ENCODE data around the gene TRAK1. TPM values are rescaled to one million over a fixed set of nuclear protein-coding genes. Genes with fewer than 3 reads are reported as not detected.

The TRAK1 gene
- total and polyA plus RNA-seq, 7 donors = 17.6 to 42.7 (median 31.8) TPM

DNA sequence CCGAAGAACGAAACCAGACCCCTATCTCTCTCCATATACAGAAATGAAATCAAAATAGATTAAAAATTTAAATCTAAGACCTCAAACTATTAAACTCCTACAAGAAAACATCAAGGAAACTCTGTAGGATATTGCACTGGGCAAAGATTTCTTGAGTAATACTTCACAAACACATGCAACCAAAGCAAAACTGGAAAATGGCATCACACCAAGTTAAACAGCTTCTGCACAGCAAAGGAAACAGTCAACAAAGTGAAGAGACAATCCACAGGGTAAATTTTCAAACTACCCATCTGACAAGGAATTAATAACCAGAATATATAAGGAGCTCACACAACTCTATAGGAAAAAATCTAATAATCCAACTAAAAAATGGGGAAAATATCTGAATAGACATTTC lies 145.5 kb downstream of the TRAK1 start:
- no peaks in the 10 kb centered on the region for H3K27me3 ChIP-seq
- H3K9me3 ChIP-seq = peaks cover 5 to 7% (median 6%) of the 10 kb centered on the region in 4 donors
- no peaks in the 10 kb centered on the region for H3K4me1 ChIP-seq
- H3K36me3 ChIP-seq = no peaks in the 10 kb centered on the region
- TF ChIP-seq POLR2AphosphoS5 (IDR thresholded peaks at IDR 0.05) = no peak
- TF ChIP-seq CTCF (IDR thresholded peaks at IDR 0.05) = no peak
- TF ChIP-seq EP300 (IDR thresholded peaks at IDR 0.05) = no peak
- TF ChIP-seq POLR2A (IDR thresholded peaks at IDR 0.05) = no peak
- H3K27ac ChIP-seq = no peak overlapping the region
- 93 to 98% methylated on average over 2 of the region's 2 CpGs for WGBS, 2 donors
- intact Hi-C loops (cut with DNase I) = no loop called here
- no peak for DNase-seq
- no peak overlapping the region for H3K4me3 ChIP-seq

- H3K27ac ChIP-seq = no peak overlapping the region
- TF ChIP-seq POLR2A (IDR thresholded peaks at IDR 0.05) (no peak), POLR2AphosphoS5 (IDR thresholded peaks at IDR 0.05) (no peak)
- no peak overlapping the region for H3K4me3 ChIP-seq
- 30 to 67% methylated on average over 1 of the region's 1 CpG for WGBS, 2 donors
- H3K9me3 ChIP-seq = no peaks in the 10 kb centered on the region
- no peaks in the 10 kb centered on the region for H3K36me3 ChIP-seq
- intact Hi-C loops (cut with DNase I) = loop anchor here (2.0 kb wide), 1 partner anchor 197 kb away; no protein-coding TSS in a partner anchor
- no peaks in the 10 kb centered on the region for H3K4me1 ChIP-seq
- H3K27me3 ChIP-seq = no peaks in the 10 kb centered on the region
- no peak for DNase-seq
These were observed 154.9 kb downstream of the TRAK1 start for GRCh38 chr3:42246091-42246490.

DNA sequence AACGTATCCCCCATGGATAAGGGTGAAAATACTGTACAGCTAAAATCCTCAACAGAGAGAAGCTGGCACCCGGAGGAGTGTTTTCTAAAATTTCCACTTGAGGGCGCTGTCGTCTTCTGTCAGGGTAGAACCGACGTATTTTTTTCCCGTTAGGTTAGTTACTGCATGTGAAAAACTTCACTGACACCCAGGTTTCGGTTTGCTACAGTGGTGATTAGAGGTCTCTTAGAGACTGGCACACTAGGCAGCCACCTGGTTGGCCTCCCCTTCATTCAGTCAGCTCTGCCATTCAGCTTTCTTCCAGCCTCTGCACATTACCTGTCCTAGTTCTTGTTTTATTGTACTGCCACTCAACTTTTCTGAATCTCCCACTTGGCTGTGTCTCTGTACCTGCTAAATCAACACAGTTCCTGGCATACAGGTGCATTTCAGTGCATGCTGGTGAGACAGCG lies 156.4 kb downstream of the TRAK1 start:
- 9 to 12% methylated on average over 9 of the region's 9 CpGs for WGBS, 2 donors
- Histone ChIP-seq H3K9me3 (no peaks in the 10 kb centered on the region), H3K27ac (no peak overlapping the region), H3K4me3 (no peak overlapping the region), H3K36me3 (no peaks in the 10 kb centered on the region), H3K27me3 (no peaks in the 10 kb centered on the region), H3K4me1 (no peaks in the 10 kb centered on the region)
- no peak for TF ChIP-seq POLR2AphosphoS5 (IDR thresholded peaks at IDR 0.05)
- TF ChIP-seq EP300 (IDR thresholded peaks at IDR 0.05) = no peak
- no peak for TF ChIP-seq POLR2A (IDR thresholded peaks at IDR 0.05)
- peak in 3 of 4 experiments; percentile 41 to 58 (median 58) for TF ChIP-seq CTCF (IDR thresholded peaks at IDR 0.05)
- no peak for DNase-seq
- intact Hi-C loops (cut with DNase I) = loop anchor here (2.0 kb wide), 1 partner anchor 195 kb away; no protein-coding TSS in a partner anchor

GRCh38 chr3:42250761-42251160 lies 159.6 kb downstream of the TRAK1 start:
- intact Hi-C loops (cut with DNase I) = no loop called here
- Histone ChIP-seq H3K4me3 (no peak overlapping the region), H3K27ac (no peak overlapping the region), H3K9me3 (no peaks in the 10 kb centered on the region), H3K4me1 (no peaks in the 10 kb centered on the region), H3K27me3 (no peaks in the 10 kb centered on the region), H3K36me3 (no peaks in the 10 kb centered on the region)
- DNase-seq = no peak
- TF ChIP-seq POLR2A (IDR thresholded peaks at IDR 0.05) (no peak), EP300 (IDR thresholded peaks at IDR 0.05) (no peak), POLR2AphosphoS5 (IDR thresholded peaks at IDR 0.05) (no peak), CTCF (IDR thresholded peaks at IDR 0.05) (no peak)
- 95 to 96% methylated on average over 1 of the region's 1 CpG for WGBS, 2 donors

DNA sequence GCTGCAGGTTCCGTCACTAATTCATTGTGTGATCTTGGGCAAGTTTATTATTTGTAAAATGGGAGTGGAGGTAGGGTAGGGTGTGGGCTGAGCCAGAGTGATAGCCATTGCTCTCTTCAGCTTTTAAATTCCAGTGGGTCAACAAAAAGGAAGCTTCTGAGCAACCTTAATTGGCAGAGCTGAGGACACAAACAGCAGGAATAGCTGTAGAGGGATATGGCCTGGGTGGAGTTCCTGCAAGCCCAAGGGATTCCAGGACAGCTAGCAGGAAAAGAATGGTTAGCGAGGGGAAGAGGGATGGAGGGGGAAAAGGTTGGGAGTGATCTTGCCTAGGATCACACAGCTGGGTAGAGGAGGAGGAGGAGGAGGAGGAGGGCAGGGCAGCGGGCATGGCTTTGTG lies 163.4 kb downstream of the TRAK1 start:
- Histone ChIP-seq H3K27me3 (peaks cover 0 to 4% (median 2%) of the 10 kb centered on the region in 3 donors), H3K27ac (no peak overlapping the region), H3K4me3 (no peak overlapping the region), H3K4me1 (no peaks in the 10 kb centered on the region), H3K36me3 (no peaks in the 10 kb centered on the region), H3K9me3 (no peaks in the 10 kb centered on the region)
- 14 to 62% methylated on average over 3 of the region's 3 CpGs for WGBS, 2 donors
- intact Hi-C loops (cut with DNase I) = no loop called here
- DNase-seq = no peak
- TF ChIP-seq EP300 (IDR thresholded peaks at IDR 0.05) (no peak), POLR2AphosphoS5 (IDR thresholded peaks at IDR 0.05) (no peak), POLR2A (IDR thresholded peaks at IDR 0.05) (no peak), CTCF (IDR thresholded peaks at IDR 0.05) (no peak)
